ENCODE results near the gene AMPD3. TPM values are rescaled to one million over a fixed set of nuclear protein-coding genes. Genes with fewer than 3 reads are reported as not detected.

Gene AMPD3
- total RNA-seq, 1 donor from 2014 or later = 3.1 TPM

DNA sequence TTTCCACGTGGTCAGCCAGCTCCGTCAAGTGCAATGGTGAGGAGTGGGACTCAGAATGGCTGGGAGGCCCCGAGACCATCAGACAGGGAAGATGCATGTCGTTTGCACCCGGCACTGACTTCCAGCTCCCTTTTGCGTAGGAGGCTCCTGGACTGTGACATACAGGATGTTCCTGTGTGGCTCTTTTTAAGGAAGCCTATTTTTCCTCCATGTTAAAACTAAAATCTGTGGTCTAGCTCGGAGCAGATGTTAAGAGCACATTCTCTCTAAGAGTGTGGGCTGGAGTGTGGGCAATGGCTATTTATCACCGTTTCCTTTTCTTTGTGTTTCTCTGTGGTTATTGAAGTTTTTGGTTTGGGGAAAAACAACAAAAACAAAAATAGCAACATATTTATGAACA is 40.9 kb upstream of the AMPD3 start:
- H3K4me1 ChIP-seq (ENCODE audit: control insufficient read depth in 3 of 3, insufficient read depth in 3 of 3, low read length in 3 of 3) = peaks cover 15 to 29% (median 20%) of the 10 kb centered on the region in 3 donors
- no peaks in the 10 kb centered on the region for H3K9me3 ChIP-seq (ENCODE audit: control insufficient read depth in 3 of 3, low read length in 3 of 3)
- no peaks in the 10 kb centered on the region for H3K36me3 ChIP-seq (ENCODE audit: control insufficient read depth in 3 of 3, insufficient read depth in 3 of 3, low read length in 3 of 3)
- no peak overlapping the region for H3K4me3 ChIP-seq (ENCODE audit: low read length in 3 of 3)
- no peak overlapping the region for H3K9ac ChIP-seq (ENCODE audit: low read depth in 1 of 3, low read length in 3 of 3)
- no peaks in the 10 kb centered on the region for H3K27me3 ChIP-seq (ENCODE audit: control insufficient read depth in 3 of 3, insufficient read depth in 3 of 3, low read length in 3 of 3)
- H3K27ac ChIP-seq (ENCODE audit: low read depth, low read length) = peak overlapping the region; percentile 17

DNA sequence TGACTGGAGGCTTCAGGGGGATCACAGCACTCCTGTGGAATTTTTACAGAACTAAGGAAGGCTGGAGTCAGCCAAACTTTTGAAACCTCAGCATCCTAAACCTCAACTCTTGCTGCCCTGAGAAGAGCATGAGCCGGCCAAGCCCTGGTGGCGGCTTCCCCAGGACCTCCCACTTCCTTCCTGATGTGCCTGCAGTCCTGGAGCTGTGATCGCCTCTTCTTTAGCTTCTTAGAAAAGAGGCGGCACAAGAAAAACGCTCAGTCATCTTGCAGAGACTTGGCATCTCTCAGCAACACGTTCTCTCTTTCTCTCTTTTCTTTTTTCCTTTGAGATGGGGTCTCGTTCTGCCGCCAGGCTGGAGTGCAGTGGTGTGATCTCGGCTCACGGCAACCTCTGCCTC is 40.4 kb upstream of the AMPD3 start:
- no peak overlapping the region for H3K4me3 ChIP-seq (ENCODE audit: low read length in 3 of 3)
- H3K27ac ChIP-seq (ENCODE audit: low read depth, low read length) = peak overlapping the region; percentile 17
- H3K4me1 ChIP-seq (ENCODE audit: control insufficient read depth in 3 of 3, insufficient read depth in 3 of 3, low read length in 3 of 3) = peaks cover 10 to 24% (median 15%) of the 10 kb centered on the region in 3 donors
- H3K9ac ChIP-seq (ENCODE audit: low read depth in 1 of 3, low read length in 3 of 3) = no peak overlapping the region
- no peaks in the 10 kb centered on the region for H3K36me3 ChIP-seq (ENCODE audit: control insufficient read depth in 3 of 3, insufficient read depth in 3 of 3, low read length in 3 of 3)
- H3K27me3 ChIP-seq (ENCODE audit: control insufficient read depth in 3 of 3, insufficient read depth in 3 of 3, low read length in 3 of 3) = no peaks in the 10 kb centered on the region
- no peaks in the 10 kb centered on the region for H3K9me3 ChIP-seq (ENCODE audit: control insufficient read depth in 3 of 3, low read length in 3 of 3)

DNA sequence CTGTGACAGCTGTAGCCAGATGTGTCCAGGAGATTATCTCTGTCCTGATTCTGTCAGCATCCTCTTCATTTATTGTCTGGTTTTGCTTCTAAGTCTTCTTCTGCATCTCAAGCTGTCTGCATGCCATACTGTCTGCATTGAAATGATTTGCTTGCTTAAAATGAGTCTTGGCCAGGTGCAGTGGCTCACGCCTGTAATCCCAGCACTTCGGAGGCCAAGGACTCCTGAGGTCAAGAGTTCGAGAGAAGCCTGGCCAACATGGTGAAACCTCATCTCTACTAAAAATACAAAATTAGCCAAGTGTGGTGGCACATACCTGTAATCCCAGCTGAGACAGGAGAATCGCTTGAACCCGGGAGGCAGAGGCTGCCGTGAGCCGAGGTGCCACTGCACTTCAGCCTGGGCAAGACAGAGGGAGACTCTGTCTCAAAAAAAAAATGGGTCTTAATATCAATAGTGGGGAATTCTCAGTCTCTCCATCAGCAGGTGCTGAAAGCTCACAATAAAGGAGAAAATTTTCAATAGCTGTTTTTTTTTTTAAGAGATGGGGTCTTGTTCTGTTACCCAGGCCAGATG is 39.2 kb upstream of the AMPD3 start:
- Histone ChIP-seq H3K4me1 (ENCODE audit: control insufficient read depth in 3 of 3, insufficient read depth in 3 of 3, low read length in 3 of 3) (peaks cover 0 to 14% (median 4%) of the 10 kb centered on the region in 3 donors), H3K9me3 (ENCODE audit: control insufficient read depth in 3 of 3, low read length in 3 of 3) (no peaks in the 10 kb centered on the region), H3K27ac (ENCODE audit: low read depth, low read length) (no peak overlapping the region), H3K4me3 (ENCODE audit: low read length in 3 of 3) (no peak overlapping the region), H3K36me3 (ENCODE audit: control insufficient read depth in 3 of 3, insufficient read depth in 3 of 3, low read length in 3 of 3) (no peaks in the 10 kb centered on the region), H3K27me3 (ENCODE audit: control insufficient read depth in 3 of 3, insufficient read depth in 3 of 3, low read length in 3 of 3) (no peaks in the 10 kb centered on the region), H3K9ac (ENCODE audit: low read depth in 1 of 3, low read length in 3 of 3) (no peak overlapping the region)

DNA sequence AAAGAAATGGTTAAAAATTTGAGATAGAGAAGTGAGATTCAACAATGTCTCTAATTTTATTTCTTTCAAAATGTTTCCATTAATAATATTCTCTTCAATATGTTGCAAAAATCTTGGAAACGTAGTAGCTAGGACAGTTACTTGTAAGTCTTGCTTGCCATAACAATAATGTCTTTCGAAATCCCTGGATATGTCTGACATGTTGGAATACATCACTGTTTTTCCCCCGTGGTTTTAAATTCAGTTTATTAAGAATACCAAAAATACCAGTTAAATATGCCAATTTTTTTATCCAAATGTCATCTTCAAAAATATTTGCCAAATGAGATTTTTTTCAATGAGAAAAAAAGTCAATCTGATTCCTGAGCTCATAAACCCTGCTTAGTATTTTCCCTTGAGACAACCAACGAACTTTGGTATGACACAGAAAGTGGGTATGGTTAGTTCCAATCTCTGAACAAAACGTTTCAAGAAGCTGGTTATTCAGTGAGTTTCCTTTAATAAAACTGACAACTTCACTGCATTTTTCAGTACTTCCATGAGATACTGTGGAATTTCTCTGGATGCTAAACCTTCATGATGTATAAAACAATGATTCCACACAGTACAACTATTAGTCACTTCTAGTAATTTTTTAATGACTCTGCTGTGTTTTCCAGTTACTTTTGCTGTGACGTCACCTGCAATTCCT is 36.7 kb upstream of the AMPD3 start:
- Histone ChIP-seq H3K9ac (ENCODE audit: low read depth in 1 of 3, low read length in 3 of 3) (no peak overlapping the region), H3K36me3 (ENCODE audit: control insufficient read depth in 3 of 3, insufficient read depth in 3 of 3, low read length in 3 of 3) (no peaks in the 10 kb centered on the region), H3K27ac (ENCODE audit: low read depth, low read length) (no peak overlapping the region), H3K9me3 (ENCODE audit: control insufficient read depth in 3 of 3, low read length in 3 of 3) (no peaks in the 10 kb centered on the region), H3K4me1 (ENCODE audit: control insufficient read depth in 3 of 3, insufficient read depth in 3 of 3, low read length in 3 of 3) (peaks cover 0 to 12% (median 2%) of the 10 kb centered on the region in 3 donors), H3K4me3 (ENCODE audit: low read length in 3 of 3) (no peak overlapping the region), H3K27me3 (ENCODE audit: control insufficient read depth in 3 of 3, insufficient read depth in 3 of 3, low read length in 3 of 3) (no peaks in the 10 kb centered on the region)

DNA sequence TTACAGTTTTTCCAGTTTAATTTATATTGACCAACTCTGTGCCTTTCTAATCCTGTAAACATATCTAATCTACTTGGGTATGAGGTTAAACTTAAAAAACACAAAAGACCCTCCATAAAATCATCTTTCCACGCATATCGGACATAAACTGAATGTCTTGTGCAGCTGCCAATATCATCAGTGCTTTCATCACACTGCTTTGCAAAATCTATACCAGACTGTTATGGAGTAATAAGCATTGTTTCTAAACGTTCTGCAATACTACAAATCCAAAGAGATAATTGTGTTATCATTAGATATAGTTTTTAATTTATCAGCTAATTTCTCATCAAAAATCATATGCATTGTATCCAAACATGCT is 36.1 kb upstream of the AMPD3 start:
- no peaks in the 10 kb centered on the region for H3K9me3 ChIP-seq (ENCODE audit: control insufficient read depth in 3 of 3, low read length in 3 of 3)
- H3K4me3 ChIP-seq (ENCODE audit: low read length in 3 of 3) = no peak overlapping the region
- H3K27me3 ChIP-seq (ENCODE audit: control insufficient read depth in 3 of 3, insufficient read depth in 3 of 3, low read length in 3 of 3) = no peaks in the 10 kb centered on the region
- no peaks in the 10 kb centered on the region for H3K36me3 ChIP-seq (ENCODE audit: control insufficient read depth in 3 of 3, insufficient read depth in 3 of 3, low read length in 3 of 3)
- no peak overlapping the region for H3K9ac ChIP-seq (ENCODE audit: low read depth in 1 of 3, low read length in 3 of 3)
- peaks cover 0 to 12% (median 2%) of the 10 kb centered on the region in 3 donors for H3K4me1 ChIP-seq (ENCODE audit: control insufficient read depth in 3 of 3, insufficient read depth in 3 of 3, low read length in 3 of 3)
- no peak overlapping the region for H3K27ac ChIP-seq (ENCODE audit: low read depth, low read length)

DNA sequence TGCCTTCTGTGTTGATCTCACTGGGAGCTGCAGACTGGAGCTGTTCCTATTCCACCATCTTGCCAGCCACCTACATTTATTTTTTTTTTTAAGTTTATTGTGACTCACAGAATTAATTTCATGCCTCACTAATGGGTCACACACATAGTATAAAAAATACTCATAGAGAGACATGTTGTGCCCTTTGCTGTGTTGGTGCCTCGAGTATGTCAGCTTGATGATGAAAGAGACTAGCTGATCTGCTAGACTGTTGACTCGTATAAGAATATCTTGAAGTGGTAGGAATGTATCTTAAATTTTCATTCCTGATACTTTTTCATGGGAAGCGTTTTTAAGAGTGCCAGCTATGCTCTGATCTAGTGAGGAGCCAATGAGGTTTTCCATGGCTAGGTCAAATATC is 28.6 kb upstream of the AMPD3 start:
- no peaks in the 10 kb centered on the region for H3K27me3 ChIP-seq (ENCODE audit: control insufficient read depth in 3 of 3, insufficient read depth in 3 of 3, low read length in 3 of 3)
- no peaks in the 10 kb centered on the region for H3K9me3 ChIP-seq (ENCODE audit: control insufficient read depth in 3 of 3, low read length in 3 of 3)
- no peaks in the 10 kb centered on the region for H3K4me1 ChIP-seq (ENCODE audit: control insufficient read depth in 3 of 3, insufficient read depth in 3 of 3, low read length in 3 of 3)
- H3K27ac ChIP-seq (ENCODE audit: low read depth, low read length) = no peak overlapping the region
- no peak overlapping the region for H3K9ac ChIP-seq (ENCODE audit: low read depth in 1 of 3, low read length in 3 of 3)
- no peak overlapping the region for H3K4me3 ChIP-seq (ENCODE audit: low read length in 3 of 3)
- H3K36me3 ChIP-seq (ENCODE audit: control insufficient read depth in 3 of 3, insufficient read depth in 3 of 3, low read length in 3 of 3) = no peaks in the 10 kb centered on the region

DNA sequence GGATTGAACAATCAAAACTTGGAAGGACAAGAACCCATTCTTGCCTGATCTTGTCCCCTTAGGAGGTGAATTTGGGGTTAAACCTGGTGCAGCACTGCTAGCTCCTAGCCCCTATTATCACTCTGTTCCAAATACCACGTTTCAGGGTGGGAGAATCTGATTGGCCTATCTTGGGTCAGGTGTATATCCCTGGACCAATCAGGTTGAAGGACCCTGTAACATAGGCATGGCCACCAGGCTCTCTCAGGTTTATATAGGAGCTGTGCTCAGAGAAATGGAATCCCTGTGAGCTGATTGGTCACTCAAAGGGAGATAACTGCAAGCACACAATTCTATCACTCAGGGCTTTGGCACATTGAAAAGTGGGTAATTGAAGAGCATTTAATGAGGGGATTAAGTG is 26.6 kb upstream of the AMPD3 start:
- Histone ChIP-seq H3K9ac (ENCODE audit: low read depth in 1 of 3, low read length in 3 of 3) (no peak overlapping the region), H3K27ac (ENCODE audit: low read depth, low read length) (no peak overlapping the region), H3K36me3 (ENCODE audit: control insufficient read depth in 3 of 3, insufficient read depth in 3 of 3, low read length in 3 of 3) (no peaks in the 10 kb centered on the region), H3K27me3 (ENCODE audit: control insufficient read depth in 3 of 3, insufficient read depth in 3 of 3, low read length in 3 of 3) (no peaks in the 10 kb centered on the region), H3K9me3 (ENCODE audit: control insufficient read depth in 3 of 3, low read length in 3 of 3) (no peaks in the 10 kb centered on the region), H3K4me1 (ENCODE audit: control insufficient read depth in 3 of 3, insufficient read depth in 3 of 3, low read length in 3 of 3) (no peaks in the 10 kb centered on the region), H3K4me3 (ENCODE audit: low read length in 3 of 3) (no peak overlapping the region)

DNA sequence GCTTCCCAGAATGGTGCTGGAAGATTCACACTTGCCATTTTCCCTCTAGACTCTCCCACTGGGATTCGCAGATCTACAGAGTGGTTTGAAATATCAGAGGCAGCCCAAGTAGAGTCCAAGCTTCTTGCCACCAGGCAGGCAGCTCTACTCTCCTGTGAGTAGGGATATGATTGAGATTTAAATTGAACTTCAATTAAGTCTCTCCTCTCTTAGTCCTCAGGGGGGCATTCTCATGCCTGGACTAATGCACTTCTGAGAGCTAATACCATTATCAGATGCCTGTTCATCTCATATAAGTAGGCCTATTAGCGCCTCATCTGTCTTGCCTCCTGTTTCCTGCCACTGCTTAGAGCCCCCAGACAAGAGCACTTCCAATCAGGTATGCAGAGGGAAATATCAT is 25.5 kb upstream of the AMPD3 start:
- Histone ChIP-seq H3K27ac (ENCODE audit: low read depth, low read length) (no peak overlapping the region), H3K4me1 (ENCODE audit: control insufficient read depth in 3 of 3, insufficient read depth in 3 of 3, low read length in 3 of 3) (no peaks in the 10 kb centered on the region), H3K27me3 (ENCODE audit: control insufficient read depth in 3 of 3, insufficient read depth in 3 of 3, low read length in 3 of 3) (no peaks in the 10 kb centered on the region), H3K4me3 (ENCODE audit: low read length in 3 of 3) (no peak overlapping the region), H3K9me3 (ENCODE audit: control insufficient read depth in 3 of 3, low read length in 3 of 3) (no peaks in the 10 kb centered on the region), H3K36me3 (ENCODE audit: control insufficient read depth in 3 of 3, insufficient read depth in 3 of 3, low read length in 3 of 3) (no peaks in the 10 kb centered on the region), H3K9ac (ENCODE audit: low read depth in 1 of 3, low read length in 3 of 3) (no peak overlapping the region)

DNA sequence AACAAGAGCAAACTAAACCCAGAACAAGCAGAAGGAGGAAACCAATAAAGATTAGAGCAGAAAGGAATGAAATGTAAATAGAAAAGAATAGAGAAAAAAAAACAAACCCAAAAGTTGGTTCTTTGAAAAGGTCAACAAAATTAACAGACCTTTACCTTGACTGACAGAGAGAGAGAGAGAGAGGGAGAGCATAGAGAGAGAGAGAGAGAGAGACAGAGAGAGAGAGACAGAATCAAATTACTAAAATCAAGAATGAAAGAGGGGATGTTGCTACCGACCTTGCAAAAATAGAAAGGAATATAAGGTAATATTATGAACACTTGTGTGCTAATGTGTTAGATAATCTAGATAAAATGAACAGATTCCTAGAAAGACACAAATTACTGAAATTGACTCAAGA is 22.6 kb upstream of the AMPD3 start:
- no peaks in the 10 kb centered on the region for H3K27me3 ChIP-seq (ENCODE audit: control insufficient read depth in 3 of 3, insufficient read depth in 3 of 3, low read length in 3 of 3)
- no peaks in the 10 kb centered on the region for H3K4me1 ChIP-seq (ENCODE audit: control insufficient read depth in 3 of 3, insufficient read depth in 3 of 3, low read length in 3 of 3)
- no peaks in the 10 kb centered on the region for H3K9me3 ChIP-seq (ENCODE audit: control insufficient read depth in 3 of 3, low read length in 3 of 3)
- no peak overlapping the region for H3K9ac ChIP-seq (ENCODE audit: low read depth in 1 of 3, low read length in 3 of 3)
- no peak overlapping the region for H3K27ac ChIP-seq (ENCODE audit: low read depth, low read length)
- H3K4me3 ChIP-seq (ENCODE audit: low read length in 3 of 3) = no peak overlapping the region
- H3K36me3 ChIP-seq (ENCODE audit: control insufficient read depth in 3 of 3, insufficient read depth in 3 of 3, low read length in 3 of 3) = no peaks in the 10 kb centered on the region

DNA sequence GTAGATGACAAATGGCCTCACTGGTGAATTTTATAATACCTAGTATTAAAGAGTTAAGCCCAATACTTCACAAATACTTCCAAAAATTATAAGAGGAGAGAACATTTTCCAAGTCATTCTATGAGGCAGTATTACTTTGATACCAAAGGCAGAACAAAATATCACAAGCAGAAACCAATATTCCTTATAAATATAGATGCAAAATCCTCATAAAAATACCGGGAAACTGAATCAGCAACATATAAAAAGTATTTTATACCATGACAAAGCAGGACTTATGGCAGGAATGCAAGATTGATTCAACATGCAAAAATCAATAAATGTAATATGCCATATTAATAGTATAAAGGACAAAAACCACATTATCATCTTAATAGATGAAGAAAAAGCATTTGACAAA is 22.1 kb upstream of the AMPD3 start:
- Histone ChIP-seq H3K4me1 (ENCODE audit: control insufficient read depth in 3 of 3, insufficient read depth in 3 of 3, low read length in 3 of 3) (no peaks in the 10 kb centered on the region), H3K27ac (ENCODE audit: low read depth, low read length) (no peak overlapping the region), H3K27me3 (ENCODE audit: control insufficient read depth in 3 of 3, insufficient read depth in 3 of 3, low read length in 3 of 3) (no peaks in the 10 kb centered on the region), H3K9me3 (ENCODE audit: control insufficient read depth in 3 of 3, low read length in 3 of 3) (no peaks in the 10 kb centered on the region), H3K36me3 (ENCODE audit: control insufficient read depth in 3 of 3, insufficient read depth in 3 of 3, low read length in 3 of 3) (no peaks in the 10 kb centered on the region), H3K9ac (ENCODE audit: low read depth in 1 of 3, low read length in 3 of 3) (no peak overlapping the region), H3K4me3 (ENCODE audit: low read length in 3 of 3) (no peak overlapping the region)
